ENCODE data around the gene PSMA8.
"Not testable (repeated sequence)": the region's sequence is repeated elsewhere in the genome, so short reads cannot be mapped to it uniquely, and the experiment has no call there.

The PSMA8 gene

DNA sequence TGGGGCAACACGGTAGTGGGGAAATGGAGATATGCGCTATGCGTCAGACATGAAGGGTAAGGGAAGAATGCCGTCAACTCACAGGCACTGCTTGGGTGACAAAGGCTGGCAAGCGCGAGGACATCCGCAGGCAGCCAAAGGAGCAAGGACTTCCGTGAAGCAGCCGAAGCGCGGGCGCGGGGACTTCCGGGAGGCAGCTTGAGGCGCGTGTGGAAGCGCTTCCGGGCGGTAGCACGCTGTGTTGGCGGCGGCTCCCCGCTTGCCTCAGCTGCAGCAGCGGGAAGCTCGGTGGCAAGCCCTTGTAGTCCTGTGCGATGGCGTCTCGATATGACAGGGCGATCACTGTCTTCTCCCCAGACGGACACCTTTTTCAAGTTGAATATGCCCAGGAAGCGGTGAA lies at the start of gene PSMA8:
Gene PSMA8, plus strand, starts transcription at position 218 of the 400 bp plus-strand sequence. Its CDS starts 97 bp downstream, at position 315.
- FAIRE-seq: no peak

DNA sequence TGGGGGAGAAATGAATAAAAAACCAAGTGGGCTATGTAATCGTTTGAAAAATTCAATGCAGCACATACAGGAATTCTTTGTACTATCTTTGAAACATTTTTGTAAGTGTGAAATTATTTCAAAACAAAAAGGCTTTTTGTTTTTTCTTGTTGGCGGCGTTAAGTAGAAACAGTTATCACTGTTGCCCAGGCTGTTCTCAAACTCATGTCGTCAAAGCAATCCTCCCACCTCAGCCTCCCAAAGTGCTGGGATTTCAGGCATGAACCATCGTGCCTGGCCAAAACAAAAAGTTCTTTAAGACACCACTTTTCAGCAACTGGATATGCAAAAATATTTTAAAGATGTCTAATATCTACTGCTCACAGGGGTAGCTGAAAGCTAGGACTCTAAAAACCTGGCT lies 48.6 kb upstream of the PSMA8 start:
- FAIRE-seq: no peak

- FAIRE-seq: no peak
Measured at GRCh38 chr18:26086959-26087358, 46.7 kb upstream of the PSMA8 start.

DNA sequence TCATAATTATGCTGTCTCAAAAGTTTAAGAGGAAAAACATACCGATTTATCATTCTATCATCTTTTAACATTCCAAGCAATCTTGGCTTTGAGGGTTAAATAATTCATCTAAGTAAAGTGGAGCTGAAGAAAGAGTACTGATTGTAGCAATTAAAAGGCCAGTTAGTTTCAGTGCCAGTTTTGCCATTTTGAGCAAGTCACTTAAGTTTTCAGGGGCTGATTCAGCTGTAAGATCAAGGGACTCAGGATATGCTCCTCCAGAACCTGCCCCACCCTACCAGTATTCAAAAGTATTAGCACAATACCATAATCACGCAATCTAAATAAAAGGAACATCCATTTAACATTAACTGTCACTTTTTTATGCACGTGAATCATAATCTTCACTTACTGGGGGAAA lies 45.2 kb upstream of the PSMA8 start:
- no peak for FAIRE-seq

GRCh38 chr18:26089293-26090129 lies 44.2 kb upstream of the PSMA8 start:
- no peak for FAIRE-seq

DNA sequence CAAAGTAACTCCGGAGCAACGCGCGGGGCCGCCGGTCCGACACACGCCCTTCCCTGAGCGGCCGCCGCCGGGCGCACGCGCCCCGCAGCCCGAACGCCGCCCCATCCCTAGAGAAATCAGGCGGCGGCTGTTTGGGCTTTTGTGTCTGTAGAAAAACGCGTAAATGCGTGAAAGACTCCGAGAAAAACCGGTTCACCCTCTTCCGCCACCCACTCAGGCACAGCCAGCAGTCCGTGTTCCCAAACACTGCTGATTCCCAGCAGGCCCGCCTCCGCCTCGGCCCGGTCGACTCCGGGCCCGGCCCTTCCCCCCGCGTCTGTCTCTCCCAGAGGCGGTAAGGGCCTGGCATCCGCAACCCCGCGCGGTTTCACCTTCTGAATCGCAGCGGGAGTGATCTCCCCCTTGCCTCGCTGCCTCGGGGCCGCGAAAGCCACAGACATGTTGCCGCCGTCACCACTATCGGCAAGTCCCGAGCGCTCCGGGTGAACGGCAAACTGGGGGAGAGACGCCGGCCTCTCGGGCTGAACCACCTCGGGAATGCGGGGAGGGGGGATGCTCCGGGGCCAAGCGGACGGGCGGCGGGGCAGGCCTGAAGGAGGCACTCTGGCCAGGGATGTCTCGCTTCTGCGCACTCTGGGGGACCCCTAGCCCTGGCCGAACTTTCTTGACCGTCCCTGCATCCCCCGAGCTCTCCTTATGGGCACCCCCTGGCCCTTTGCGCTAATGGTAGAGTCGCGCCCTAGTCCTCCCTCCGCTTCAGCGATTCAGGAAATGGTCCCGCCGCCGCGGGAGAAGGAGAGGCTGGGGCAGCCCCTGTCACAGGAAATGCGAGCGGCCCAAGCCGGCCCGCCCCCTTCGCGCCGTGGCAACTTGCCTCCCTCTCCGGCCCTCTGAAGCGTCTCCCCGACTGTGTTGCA lies 43.3 kb upstream of the PSMA8 start, which contains the start of gene SS18:
Gene SS18, minus strand, starts transcription at position 484 of the 917 bp plus-strand sequence. Its CDS starts 44 bp downstream, at position 440.
- no peak for FAIRE-seq

DNA sequence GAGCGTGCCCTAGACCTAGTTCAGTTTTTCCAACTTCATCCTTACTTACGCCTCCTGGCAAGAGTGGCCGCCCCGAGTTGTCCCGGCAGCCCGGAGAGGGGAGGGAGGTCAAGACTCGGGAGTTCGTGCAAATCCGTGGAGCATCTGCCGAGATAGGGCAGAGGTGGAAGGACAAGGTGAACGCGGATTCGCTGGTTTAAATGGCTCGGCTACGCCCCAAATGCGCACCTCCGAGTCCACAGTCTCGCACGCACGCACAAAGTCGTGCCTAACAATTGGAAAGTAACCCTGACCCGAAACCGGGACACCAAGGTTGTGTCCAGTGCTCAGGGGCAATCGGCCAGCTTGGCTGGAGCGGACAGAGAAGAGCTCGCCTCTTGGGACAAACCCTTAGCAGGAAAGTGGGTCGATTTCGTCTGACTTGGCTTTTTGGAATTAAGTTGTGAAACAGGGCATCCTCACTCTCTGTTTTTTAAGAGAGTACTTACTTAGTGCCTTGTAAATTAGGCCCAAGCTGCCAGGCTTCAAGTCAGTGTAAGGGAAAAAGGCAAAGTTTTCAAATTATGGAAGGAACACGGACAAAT lies 42.5 kb upstream of the PSMA8 start:
- no peak for FAIRE-seq

GRCh38 chr18:26096852-26097251 lies 36.8 kb upstream of the PSMA8 start:
- no peak for FAIRE-seq

DNA sequence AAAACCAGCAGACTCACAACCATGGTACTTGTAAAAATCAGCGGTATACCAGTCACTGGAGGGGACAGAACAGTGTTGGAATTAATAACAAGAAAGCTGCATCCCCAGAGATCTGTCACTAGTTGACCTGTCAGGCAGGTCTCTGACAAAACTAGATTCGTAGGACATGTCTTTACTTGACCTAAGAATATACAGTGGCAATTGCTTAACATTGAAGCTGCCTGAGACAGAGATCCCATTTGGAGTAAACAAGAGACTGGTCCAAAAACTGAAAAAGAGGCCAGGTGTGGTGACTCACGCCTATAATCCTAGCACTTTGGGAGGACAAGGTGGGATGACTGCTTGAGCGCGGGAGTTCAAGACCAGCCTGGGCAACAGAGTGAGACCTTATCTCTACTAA lies 36.1 kb upstream of the PSMA8 start:
- no peak for FAIRE-seq

DNA sequence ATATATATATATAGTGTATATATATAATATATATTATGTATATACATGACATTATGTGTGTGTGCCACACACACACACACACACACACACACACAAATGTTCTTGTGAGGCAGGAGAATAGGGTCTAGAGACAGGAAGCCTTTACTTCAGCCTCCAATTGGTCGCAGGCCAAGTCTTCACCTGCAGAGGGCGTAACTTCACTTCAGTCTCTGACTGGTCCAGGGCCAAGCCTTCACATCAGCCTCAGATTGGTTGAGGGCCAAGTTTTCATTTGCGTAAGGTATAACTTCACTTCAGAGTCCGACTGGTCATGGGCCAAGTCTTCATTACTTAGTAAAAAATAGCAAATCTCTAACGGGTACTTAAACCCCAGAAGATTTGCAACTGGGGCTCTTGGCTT lies 30.1 kb upstream of the PSMA8 start:
- FAIRE-seq: no peak

DNA sequence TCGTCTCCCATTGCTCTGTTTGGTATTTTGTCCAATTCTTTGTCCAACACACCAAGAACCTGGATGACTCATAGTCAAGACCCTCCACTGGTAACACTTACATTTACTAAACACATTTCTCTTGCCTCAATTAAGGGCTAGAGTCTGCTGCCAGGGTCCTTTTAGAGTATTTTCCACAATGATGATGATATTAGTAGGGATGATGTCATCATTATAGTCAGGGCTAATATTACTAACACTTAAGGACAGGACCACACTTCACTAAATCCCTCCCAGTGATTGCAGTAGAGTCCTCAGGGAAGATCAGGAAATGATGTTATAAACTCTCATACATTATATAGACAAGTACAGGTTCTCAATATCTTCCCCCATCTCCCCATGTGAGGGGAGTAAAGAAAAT lies 29.6 kb upstream of the PSMA8 start:
- FAIRE-seq: no peak

- FAIRE-seq: no peak
Measured at GRCh38 chr18:26119246-26119645, 14.4 kb upstream of the PSMA8 start.

DNA sequence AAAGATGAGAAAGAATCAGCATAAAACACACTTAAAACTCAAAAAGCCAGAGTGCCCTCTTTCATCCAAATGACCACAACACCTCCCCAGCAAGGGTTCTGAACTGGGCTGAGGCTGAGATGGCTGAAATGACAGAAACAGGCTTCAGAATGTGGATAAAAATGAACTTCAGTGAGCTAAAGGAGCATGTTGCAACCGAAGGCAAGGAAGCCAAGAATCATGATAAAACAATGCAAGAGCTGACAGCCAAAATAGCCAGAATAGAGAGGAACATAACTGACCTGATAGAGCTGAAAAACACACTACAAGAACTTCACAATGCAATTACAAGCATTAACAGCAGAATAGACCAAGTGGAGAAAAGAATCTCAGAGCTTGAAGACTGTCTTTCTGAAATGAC lies 12.2 kb upstream of the PSMA8 start:
- FAIRE-seq: no peak

GRCh38 chr18:26121994-26122393 lies 11.7 kb upstream of the PSMA8 start:
- FAIRE-seq: not testable (repeated sequence)

DNA sequence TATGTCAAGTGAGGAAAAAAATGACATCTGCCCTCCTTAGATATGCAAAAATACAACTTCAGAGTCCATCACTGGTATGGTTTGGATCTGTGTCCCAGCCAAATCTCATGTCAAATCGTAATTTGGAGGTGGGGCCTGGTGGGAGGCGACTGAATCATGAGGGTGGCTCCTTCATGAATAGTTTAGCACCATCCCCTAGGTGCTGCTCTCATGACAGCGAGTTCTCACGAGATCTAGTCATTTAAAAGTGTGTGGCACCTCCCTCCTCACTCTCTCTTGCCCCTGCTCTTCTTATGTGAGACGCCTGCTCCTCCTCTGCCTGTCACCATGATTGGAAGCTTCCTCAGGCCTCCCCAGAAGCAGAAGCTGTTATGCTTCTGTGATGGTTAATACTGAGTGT lies 5.9 kb upstream of the PSMA8 start:
- FAIRE-seq: no peak

DNA sequence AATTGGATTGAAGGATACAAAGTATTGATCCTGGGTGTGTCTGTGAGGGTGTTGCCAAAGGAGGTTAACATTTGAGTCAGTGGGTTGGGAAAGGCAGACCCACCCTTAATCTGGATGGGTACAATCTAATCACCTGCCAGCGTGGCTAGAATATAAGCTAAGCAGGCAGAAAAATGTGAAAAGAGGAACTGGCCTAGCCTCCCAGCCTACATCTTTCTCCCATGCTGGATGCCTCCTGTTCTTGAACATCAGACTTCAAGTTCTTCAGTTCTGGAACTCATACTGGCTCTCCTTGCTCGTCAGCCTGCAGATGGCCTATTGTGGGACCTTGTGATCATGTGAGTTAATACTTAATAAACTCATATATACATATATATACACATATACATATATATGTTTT lies 5.5 kb upstream of the PSMA8 start:
- FAIRE-seq: not testable (repeated sequence)

- no peak for FAIRE-seq
Measured at GRCh38 chr18:26134107-26134506, 438 bp downstream of the PSMA8 start.

DNA sequence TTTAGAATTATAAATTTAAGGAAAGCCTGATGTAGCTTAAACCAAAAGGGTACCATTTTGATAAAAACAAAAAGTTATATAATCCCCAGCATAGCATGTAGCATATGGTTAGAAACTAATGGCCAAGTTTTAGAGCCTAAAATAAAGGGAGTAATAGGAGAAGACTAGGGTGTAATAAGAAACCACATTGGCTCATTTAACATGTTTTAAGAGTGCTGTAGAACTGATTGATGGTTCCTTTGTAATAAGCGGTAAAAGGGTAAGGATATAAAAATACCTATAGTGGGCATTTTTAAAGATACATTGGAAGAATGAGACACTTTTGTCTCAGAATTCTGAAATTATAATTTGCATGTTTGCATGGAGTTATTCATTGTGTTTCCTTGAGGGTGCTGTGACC lies 1.9 kb downstream of the PSMA8 start:
- FAIRE-seq: no peak

DNA sequence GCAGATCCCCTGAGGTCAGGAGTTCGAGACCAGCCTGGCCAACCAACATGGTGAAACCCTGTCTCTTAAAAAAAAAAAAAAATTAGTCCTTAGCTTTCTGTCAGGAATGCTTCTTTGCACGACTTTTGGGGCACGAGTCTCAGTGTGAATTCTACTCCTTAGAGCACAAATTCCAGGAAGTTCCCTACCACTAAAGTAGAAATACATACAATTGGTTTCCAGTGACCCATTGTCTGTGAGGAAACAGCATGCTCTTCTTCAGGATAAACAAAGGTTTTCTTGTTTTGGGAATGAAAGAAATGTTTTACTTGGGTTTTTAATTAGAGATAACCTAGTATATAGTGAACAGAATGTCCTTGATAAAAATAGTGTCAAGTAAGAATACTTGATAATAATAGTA lies 23.7 kb downstream of the PSMA8 start:
- FAIRE-seq: no peak

DNA sequence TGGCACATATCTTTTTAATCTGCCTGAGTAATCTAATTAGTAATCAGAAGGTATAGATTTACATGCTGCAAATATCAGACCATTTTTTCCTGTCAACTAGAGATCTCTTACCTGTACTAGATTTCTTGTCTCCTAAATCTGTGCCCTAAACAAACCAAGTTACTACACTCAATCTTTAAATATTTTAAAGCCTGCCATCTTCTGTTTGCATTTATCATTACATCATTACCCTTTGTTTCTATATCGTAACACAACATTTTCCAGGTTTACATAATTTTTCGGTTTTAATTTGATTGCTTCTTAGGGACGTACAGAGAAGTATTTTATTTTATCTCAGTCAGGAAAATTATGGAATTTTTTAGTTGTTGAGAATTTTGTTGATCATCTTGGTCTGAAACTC lies 25.7 kb downstream of the PSMA8 start:
- FAIRE-seq: no peak

DNA sequence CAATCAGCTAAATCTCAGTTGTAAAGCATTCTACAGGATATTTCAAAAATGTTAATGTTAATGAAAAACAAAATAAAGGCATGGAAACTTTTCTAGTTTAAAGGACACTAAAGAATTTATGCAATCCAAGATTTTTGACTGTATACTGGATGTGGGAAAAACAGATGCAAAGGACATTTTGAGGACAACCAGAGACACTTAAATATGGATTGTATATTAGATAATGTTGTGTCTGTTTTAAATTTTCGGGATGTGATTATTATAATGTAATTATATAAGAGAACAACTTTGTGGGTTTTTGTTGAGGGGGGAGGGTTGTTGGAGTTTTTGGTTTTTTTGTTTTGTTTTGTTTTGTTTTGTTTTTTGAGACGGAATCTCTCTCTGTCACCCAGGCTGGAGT lies 30.9 kb downstream of the PSMA8 start:
- FAIRE-seq: no peak

DNA sequence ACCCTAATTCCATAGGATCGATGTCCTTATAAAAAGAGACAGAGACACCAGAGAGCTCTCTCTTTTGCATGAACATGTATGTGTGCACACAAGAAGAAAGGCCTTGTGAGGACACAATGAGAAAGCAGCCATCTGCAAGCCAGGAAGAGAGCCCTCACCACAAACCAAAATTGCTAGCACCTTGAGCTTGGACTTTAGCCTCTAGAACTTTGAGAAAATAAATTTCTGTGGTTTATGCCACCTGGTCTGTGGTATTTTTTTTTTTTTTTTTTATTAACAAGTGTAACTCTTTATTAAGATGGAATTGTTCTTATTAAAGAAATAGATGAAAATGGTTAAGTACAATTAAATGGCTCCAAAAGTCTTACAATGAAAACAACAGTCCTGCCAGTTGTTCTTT lies 33.9 kb downstream of the PSMA8 start:
- FAIRE-seq: not testable (repeated sequence)

DNA sequence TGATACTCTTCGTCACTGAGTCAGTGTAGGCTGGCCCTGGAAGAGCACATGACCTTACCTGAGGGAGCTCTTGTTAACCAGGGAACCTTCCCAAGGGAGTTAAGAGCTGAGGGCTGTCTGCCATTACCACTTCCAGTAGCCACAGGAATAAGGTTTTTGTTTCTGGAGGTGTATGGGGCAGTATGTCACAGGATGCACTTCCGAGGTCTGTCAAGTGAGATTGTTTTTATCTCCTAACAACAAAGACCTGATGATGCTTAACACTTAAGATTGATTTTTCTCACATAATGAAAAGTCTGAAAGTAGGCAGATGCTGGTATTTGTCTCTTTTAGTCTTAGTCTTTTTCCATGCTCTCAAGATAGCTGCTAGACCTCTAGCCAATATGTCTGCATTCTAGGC lies 41.8 kb downstream of the PSMA8 start:
- FAIRE-seq: no peak
